GM21381 (cell line): ENCODE measurements around the gene NTPCR.
"Not testable (repeated sequence)": the region's sequence is repeated elsewhere in the genome, so short reads cannot be mapped to it uniquely, and the experiment has no call there.

Experiments
- ATAC-seq: cut with Tn5 transposase; IDR thresholded peaks from one replicate; pipeline ENCODE4 v1.9.1; 2021; ENCODE audit warnings: mild to moderate bottlenecking, moderate library complexity; ENCODE audit not compliant: unreplicated experiment

NTPCR gene

DNA sequence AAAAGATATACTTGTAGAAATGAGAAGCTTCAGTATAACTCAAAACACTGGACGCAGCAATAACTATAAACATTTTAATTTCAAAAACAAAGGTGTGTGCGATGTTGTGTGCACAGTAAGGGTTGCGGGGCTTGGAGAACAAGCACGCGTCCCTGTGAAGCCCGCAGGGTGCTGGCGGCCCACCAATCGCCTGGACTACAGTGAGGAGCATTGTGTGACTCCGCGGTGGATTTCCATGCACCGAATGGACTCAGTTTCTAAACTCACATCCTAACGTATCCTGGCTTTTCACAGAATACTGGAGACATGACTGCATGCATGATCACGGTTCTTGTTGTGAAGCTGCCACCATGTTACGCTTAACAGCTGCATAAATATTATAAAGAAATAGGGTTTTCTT, 33.0 kb downstream of the NTPCR start:
- no peak for ATAC-seq

DNA sequence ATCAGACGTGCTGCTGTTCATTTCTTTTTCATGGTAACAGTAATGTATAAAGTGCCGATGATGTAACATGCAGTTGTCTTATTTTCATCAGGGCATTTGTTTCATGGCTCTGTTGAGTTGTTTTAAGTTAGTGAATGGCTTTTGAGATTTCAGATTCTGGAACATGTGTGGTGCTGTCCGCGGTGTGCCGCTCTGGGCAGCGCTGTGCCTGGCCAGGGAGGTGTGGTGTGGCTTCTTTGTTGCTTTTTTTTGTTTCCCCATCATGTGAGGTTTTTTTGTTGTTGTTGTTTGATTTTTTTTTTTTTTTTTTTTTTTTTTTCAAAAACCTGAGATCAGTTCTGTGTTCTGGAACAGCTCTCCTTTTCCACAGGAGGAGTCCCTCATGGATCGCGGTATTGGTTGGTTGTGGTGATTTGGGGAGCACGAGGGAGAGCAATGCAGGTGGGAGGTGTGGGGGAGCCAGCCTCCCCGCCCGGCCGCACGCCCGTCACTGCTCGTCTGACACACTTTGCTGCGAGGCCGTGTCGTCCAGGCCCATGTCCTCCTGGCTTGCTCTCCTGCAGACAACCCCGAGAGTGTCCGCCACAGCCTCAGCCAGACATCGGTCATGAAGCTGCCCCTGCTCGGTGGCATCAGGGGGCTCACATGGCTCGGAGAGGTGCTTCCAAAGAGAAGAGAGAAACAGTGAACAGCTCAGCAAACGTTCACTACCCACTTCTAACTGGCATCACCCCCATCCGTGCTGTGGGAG, 33.6 kb downstream of the NTPCR start:
- no peak for ATAC-seq

DNA sequence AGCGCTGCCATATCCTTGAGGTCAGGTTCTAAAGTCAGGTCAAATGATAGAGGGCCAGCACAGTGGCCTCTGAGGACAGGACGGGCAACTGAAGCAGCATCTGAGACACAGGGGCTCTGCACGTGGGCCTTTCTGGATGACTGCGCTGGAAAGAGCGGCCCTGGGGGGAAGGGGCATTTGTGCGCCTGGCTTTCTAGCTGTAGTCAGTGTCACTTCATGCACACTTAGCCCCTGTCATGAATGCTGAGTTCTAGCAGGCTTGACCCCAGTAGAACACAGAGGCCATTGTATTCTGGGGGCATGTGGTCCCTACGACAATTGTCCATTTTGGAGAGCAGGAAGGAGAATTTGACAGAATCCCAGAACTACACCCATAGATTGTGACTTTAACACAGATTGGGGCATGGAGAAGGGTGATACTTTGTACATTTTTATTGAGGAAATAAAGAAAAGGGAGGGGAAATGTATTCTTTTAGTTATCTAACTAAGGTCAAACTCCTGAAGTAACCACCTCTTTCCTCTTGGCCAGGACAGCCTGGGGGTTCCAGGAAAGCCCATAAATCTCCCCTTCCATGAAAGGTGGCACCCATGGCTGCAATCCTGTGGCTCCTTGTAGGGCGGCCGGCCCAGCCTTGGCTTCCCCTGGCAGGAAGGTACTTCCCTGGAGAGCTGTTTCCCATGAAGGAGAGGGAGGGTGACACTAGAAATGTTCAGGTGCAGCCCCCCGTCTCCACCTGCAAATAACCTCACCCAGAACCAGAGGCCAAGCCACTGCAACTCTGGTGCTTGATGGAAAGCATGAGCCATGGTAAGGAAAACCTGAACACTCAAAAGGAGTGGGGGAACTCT, 34.4 kb downstream of the NTPCR start:
- ATAC-seq = no peak

DNA sequence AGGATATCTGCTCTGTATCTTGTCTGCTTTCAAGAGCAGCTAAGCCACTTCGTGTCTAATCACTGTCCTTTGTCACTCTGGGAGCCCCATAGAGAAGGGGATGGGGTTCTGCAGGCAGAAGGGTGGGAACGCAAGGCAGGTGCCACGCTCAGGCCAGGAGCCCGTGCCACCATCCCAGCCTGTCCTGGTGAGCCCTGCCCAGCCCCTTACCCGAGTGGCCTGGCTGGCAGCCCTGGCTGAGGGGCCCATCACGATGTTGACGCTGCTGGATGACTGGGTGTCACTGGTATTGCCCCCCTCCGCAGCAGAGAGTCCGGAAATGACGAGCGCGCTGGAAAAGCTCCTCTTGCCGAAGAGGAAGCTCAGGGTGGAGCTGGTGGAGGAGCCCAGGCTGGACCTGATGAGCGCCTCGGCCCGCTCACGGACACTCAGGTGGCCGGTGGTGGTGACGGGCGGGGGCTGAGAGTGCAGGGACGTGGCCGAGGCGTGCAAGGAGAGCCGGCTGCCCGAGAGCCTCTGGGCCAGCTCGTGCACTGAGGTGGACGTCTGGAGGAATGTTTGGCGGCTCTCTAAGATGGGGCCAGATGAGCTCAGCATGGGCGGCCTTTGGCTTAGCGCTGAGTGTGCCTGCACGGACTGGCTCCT, 35.6 kb downstream of the NTPCR start:
- no peak for ATAC-seq

DNA sequence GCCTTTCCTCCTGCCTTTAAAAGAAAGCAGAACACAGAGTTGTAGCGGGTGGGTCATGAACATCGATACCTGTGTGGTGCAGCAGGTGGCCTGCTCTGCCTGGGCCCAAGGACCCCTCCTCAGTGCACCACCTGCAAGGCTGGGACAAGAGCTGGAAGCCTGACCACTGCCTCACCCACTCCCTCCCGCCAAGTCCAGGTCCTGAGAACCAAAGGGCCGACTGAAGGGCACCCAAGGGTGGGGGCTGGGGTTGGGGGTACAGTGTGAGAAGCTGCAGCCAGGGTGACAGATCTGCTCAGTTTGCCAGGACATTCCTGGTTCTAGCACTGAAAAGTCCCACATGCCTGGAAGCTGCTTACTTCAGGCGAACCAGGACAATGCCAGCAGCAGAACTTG, 36.1 kb downstream of the NTPCR start:
- ATAC-seq = no peak

DNA sequence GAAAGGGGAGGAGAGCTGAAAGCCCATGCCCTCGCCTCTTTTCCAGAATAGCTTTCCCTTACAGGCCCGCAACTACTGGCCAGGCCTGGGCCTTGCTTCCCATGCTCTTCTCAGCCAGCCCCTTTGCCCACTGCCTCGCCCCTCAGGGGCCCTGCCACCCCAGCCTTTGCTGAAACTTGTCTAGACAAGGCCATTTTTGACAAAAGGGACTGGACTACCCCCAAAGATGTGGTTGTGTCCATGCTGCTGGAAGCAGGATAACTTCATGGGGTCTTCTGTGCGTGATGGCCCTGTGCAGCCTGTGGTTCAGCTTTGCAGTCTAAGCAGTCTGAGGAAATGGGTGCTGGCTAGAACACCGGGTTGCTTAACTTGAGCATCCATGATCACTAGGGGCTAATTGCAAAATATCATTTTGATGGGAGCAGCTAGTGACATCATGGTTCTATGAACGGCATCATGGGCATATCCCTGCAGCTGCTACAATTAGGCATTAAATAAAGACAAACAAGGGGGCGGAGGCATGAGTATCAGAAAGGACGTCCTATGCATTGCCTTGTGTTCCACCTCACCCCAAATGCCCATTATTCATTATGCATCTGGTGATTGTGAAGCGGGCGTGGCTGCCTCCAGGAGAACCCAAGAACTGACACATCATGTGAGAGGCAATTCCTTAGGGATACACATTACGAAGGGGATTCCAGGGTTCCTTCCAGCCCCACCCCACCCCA, 36.8 kb downstream of the NTPCR start:
- ATAC-seq = no peak

DNA sequence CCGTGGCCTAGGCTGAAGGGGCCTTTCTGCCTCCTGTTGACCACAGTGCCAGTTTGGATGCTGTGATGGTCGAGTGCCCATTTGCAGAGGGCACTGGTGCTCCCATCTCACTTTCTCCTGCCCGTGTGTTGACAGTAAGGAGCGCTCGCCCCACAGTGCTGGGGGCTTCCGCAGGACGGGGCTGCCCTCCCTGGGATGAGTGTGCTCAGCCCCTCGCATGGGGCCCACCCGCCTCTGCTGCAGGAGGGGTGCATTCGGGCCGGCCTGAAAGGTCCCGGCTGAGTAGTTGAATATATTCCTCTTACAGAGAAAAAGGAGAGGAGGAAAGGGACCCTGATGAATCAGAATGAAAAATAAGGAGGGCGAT, 37.3 kb downstream of the NTPCR start:
- no peak for ATAC-seq

DNA sequence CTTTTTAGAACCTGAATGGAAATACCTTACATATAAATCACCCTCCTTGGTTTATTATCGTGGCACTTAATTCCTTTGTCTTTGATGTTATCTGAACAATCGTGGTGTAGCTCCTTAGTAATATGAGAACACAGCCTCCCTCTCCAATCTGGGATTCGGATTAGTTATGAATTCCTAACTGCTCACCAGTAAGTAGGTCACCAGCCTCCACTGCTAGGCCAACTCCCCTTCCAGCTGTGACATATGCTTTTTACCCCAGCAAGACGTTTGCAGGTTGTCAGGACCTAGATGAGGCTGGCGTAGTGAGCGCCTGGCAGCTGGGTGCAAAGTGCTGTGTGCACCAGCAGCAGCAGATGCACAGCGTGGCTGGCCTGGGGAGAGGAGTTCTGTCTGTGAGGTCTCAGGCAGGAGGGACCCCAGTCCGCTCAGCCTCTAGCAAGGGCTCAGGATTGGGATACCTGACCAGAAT, 38.2 kb downstream of the NTPCR start:
- no peak for ATAC-seq

DNA sequence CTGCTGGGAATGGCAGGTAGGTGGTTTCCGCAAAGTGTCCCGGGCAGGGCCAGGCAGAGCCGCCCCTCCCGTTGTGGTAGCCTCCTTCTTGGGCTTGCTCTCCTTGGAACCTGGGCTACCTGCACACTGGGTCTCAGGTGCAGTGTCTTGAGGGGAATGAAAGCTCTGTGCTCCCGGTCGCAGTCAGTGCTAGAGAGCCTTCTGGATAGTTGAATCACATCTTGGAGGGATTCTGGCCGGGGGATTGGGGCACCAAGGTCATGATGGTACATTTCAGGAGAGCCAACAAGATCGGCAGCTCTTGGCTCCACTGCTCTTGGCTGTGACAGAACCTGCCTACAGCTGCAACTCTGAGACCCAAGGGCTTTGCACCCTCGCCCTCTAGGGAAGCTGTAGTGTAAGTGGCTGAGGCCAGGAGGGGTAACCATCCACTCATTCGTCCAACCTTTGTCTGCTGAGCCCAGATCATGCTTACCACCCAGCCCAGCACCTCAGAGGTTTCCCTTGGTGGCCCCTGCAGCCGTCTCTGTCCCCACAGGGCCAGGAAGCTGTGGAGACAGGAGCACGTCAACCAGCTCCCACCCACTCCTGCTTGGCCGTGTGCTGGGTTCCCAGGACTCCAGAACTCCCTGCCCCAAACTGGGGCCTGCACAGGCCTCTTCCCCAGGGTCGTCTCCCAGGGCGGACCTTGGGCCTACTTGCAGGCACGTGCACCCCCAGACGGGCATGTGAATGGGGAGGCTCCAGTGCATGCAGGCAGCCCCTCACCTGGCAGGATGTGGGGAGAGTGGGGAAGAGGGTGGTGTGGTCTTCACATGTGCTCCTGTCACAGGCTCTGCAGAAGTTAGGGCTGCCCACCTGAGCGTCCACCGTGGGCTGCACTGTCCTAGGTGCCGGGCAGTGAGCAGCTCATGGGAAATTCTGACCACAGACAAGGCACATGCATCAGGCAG, 40.0 kb downstream of the NTPCR start:
- ATAC-seq = no peak

DNA sequence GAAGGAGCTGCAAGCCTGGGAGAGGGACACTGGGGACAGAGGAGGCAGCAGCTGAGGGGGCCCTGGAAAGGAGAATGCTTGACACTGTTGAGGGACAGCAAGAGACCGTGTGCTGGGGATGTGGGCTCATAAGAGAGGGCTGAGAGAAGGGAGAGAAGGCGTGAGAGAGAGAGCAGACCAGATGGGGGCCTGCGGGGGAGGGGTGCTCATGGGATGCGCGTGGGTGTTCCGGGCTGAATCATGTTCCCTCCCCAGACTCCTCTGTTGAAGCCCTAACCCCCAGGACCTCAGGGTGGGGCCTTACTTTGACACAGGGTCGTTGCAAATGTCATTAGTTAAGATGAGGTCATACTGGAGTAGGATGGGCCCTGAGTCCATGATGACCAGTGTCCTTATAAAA, 40.8 kb downstream of the NTPCR start:
- ATAC-seq = no peak

DNA sequence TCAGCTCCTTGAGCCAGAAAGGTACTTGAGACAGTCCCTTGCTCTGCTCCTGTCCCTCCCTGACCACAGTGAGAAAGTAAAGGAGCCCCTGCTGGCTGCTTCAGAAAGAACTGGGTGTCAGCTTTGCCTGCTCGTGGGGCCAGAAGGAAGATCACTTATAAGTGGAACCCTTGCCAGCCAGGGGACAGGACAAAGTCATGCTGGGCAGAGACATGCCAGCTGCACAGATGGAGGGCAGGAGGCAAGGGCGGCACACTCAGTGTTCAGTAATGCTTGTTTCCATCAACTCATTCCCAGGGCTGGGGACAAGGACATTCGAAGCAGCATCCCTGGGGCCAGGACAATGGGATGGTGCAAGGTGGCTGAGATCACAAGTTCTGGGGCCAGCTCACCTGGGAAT, 41.8 kb downstream of the NTPCR start:
- ATAC-seq = no peak

DNA sequence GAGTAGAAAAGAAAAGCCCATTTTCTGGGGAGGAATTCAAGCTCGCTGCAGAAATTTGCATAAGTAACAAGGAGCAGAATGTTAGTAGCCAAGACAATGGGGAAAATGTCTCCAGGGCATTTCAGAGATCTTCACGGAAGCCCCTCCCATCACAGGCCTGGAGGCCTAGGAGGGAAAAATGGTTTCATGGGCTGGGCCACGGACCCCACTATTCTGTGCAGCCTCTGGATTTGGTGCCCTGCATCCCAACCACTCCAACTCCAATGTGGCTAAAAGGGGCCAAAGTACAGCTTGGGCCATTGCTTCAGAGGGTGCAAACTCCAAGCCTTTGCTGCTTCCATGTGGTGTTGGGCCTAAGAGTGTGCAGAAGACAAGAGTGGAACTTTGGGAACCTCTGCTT, 43.1 kb downstream of the NTPCR start:
- ATAC-seq = no peak

DNA sequence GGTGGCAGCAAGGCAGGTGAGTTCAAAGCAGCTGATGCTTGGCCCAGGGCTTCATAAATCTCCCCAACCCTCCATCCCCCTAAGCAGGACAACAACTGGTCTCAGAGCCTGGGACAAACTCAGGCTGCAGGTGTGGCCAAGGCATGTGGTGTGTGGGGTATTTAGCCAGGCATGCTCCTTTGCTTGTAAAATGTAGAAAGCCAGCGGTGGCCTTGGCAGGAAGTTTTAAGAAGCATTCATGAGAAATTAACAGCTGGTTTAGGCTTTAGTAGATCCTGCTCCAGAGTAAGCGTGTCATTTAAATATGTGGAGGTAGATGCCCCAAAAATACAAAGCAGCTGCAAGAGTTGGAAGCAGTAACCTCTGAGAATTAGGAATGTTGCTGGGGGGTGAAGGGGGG, 44.8 kb downstream of the NTPCR start:
- no peak for ATAC-seq

DNA sequence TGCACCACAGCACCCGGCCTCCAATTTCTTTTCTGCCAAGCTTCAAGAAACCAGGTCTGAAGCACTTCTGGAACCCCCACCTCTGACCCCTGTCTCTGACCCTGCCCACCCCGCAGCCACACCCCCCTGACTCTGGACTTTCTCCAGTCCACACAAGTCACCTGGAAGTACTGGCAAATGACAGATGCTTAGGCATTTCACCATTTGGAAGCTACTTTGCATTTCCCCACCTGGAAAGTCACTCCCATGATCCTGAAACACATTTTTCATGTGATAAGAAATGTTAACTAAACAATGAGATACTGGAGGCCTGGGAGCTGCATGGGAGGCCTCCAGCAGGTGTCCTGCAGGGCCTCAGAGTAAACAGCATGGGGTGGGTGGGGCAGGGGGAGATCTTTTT, 45.7 kb downstream of the NTPCR start:
- no peak for ATAC-seq

DNA sequence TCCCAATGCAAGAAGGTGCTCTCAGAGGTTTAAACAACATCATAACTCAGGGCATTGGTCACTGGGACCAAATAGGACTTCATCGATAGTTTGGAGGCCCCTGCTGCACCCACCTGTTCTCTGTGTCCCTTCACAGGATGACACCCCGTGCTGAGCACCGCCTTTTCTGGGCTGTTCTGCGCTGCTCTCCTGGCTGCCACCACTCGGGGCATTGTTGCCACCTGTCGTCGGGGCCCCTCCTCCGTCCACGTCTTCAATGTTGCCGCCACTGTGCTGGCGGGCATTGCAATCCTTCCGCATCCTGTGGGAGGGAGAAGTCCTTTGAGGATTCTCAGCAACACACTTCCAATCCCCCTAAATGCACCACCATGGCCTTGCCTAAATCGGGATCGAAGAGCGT, 47.7 kb downstream of the NTPCR start:
- no peak for ATAC-seq

DNA sequence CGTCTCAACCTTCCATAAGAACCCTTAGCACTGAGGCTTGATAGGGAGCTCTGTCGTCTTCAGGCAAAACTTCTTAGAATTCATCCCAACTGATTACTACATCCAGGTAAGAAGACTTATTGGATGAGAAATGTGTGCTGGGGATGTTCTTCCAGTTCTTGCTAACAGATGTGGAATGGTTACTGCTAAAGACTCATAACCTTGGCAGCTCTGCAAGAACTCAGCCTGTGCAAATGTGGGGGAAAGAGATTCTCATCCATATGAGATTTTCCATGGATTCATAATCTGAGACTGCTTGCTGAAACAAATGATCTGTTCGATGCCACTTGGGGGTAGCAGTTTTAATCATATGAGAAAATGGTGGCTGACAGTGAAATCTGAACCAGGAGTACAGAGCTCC, 48.2 kb downstream of the NTPCR start:
- no peak for ATAC-seq

DNA sequence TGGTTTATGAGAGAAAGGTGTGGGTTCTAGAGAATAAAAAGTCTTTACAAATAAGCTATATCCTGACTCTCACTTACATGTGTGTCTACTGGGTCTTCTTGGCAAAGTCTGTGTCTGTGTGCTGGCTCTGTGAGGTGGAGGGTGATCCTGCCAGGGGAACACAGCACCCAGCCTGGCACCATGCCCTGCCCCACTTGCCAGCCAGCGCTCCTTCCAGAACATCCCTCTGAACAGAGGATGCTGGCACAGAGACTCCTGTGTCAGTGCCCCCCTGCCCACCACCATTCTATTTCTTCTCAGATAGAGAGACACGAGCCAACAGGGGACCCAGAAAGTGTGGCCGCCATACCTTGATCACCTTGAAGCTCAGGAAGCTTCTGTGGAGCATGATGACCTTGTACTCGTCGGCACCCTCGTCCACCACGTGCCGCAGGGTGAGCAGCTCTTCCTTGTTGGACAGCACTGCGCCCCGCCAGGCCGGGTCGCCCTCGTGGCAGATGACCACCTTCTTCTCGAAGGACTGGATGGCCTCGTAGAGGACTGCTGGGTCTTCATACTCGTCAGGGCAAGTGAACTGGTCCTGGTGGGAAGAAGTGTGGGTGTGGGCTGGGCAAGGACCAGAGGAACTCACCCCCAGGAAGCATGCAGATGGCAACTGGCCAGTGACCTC, 49.7 kb downstream of the NTPCR start:
- no peak for ATAC-seq

DNA sequence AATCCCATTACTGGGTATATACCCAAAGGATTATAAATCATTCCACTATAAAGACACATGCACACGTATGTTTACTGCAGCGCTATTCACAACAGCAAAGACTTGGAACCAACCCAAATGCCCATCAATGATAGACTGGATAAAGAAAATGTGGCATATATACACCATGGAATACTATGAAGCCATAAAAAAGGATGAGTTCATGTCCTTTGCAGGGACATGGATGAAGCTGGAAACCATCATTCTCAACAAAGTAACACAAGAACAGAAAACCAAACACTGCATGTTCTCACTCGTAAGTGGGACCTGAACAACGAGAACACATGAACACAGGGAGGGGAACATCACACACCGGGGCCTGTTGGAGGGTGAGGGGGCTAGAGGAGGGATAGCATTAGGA, 53.2 kb downstream of the NTPCR start:
- not testable (repeated sequence) for ATAC-seq

DNA sequence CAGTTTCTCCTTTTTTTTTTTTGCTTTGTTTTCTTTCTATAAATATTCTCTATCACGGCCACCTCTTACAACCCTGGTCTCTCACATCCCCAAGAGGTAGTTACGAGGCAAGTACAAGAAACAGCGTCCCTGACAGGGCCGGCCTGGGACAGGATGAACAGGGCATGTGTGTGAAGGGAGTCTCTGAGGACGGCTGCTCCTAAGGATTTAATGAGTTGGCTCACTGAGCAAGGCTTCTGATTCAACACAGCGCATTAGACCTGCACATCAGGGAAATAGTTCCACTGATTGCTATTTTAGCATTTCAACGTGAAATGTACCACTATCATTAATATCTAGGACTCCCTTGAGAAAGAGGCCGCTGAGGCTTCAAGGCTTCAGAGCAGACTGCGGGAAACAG, 54.0 kb downstream of the NTPCR start:
- ATAC-seq = no peak

DNA sequence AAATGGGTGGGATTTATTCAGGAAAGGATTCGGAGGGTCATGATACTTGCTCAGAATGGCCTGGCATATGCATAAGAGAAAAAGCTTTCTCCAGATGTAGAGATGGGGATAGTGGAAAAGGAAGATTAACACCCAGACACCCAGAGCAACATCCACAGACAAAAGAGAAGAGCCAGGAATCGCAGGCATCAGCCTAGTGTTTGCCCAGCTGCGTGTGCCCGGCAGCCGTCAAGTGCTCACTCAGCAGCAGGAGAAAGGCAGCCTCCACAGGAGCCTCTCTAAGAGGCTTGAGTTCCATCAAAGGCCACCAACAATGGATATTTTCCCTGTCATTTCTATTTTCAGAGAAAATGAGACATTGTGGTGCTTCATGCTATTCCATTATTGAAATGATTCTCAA, 54.7 kb downstream of the NTPCR start:
- no peak for ATAC-seq
